ENCODE measurements around the gene GOT1. TPM values are rescaled to one million over a fixed set of nuclear protein-coding genes. Genes with fewer than 3 reads are reported as not detected.

GOT1 gene
- total RNA-seq, 1 donor from 2014 or later: 21.6 TPM

- no peak overlapping the region for H3K27ac Mint-ChIP-seq
- H3K27me3 Mint-ChIP-seq (ENCODE audit: low read depth): peaks cover 88% of the 10 kb centered on the region
- DNase-seq (ENCODE audit: low spot score in 2 of 2, unreplicated experiment in 2 of 2): no peak
- H3K4me1 Mint-ChIP-seq: peaks cover 2% of the 10 kb centered on the region
- no peak for TF ChIP-seq CTCF (IDR thresholded peaks at IDR 0.05; ENCODE audit: unreplicated experiment)
- H3K36me3 Mint-ChIP-seq: no peaks in the 10 kb centered on the region
- no peaks in the 10 kb centered on the region for H3K9me3 Mint-ChIP-seq
- no peak overlapping the region for H3K4me3 Mint-ChIP-seq
Observed at GRCh38 chr10:99451981-99452380, 21.6 kb upstream of the GOT1 start.

GRCh38 chr10:99451499-99451788 is 21.0 kb upstream of the GOT1 start:
- Mint-ChIP-seq H3K4me1 (peaks cover 2% of the 10 kb centered on the region), H3K9me3 (no peaks in the 10 kb centered on the region), H3K36me3 (no peaks in the 10 kb centered on the region), H3K27me3 (ENCODE audit: low read depth) (peaks cover 91% of the 10 kb centered on the region), H3K27ac (no peak overlapping the region), H3K4me3 (no peak overlapping the region)
- no peak for DNase-seq (ENCODE audit: low spot score in 2 of 2, unreplicated experiment in 2 of 2)
- no peak for TF ChIP-seq CTCF (IDR thresholded peaks at IDR 0.05; ENCODE audit: unreplicated experiment)

GRCh38 chr10:99450624-99451498 is 20.4 kb upstream of the GOT1 start:
- Mint-ChIP-seq H3K27ac (no peak overlapping the region), H3K9me3 (no peaks in the 10 kb centered on the region), H3K4me3 (no peak overlapping the region), H3K36me3 (no peaks in the 10 kb centered on the region), H3K27me3 (ENCODE audit: low read depth) (peaks cover 88% of the 10 kb centered on the region), H3K4me1 (peaks cover 2% of the 10 kb centered on the region)
- no peak for TF ChIP-seq CTCF (IDR thresholded peaks at IDR 0.05; ENCODE audit: unreplicated experiment)
- DNase-seq (ENCODE audit: low spot score in 2 of 2, unreplicated experiment in 2 of 2): no peak

- Mint-ChIP-seq H3K4me3 (no peak overlapping the region), H3K36me3 (no peaks in the 10 kb centered on the region), H3K4me1 (peaks cover 2% of the 10 kb centered on the region), H3K27ac (no peak overlapping the region), H3K9me3 (no peaks in the 10 kb centered on the region), H3K27me3 (ENCODE audit: low read depth) (peaks cover 87% of the 10 kb centered on the region)
- no peak for DNase-seq (ENCODE audit: low spot score in 2 of 2, unreplicated experiment in 2 of 2)
- no peak for TF ChIP-seq CTCF (IDR thresholded peaks at IDR 0.05; ENCODE audit: unreplicated experiment)
Observed at GRCh38 chr10:99450156-99450555, 19.7 kb upstream of the GOT1 start.

GRCh38 chr10:99449023-99449422 is 18.6 kb upstream of the GOT1 start:
- no peak for TF ChIP-seq CTCF (IDR thresholded peaks at IDR 0.05; ENCODE audit: unreplicated experiment)
- Mint-ChIP-seq H3K27ac (no peak overlapping the region), H3K36me3 (no peaks in the 10 kb centered on the region), H3K9me3 (no peaks in the 10 kb centered on the region), H3K27me3 (ENCODE audit: low read depth) (peaks cover 88% of the 10 kb centered on the region), H3K4me1 (peaks cover 2% of the 10 kb centered on the region), H3K4me3 (no peak overlapping the region)
- no peak for DNase-seq (ENCODE audit: low spot score in 2 of 2, unreplicated experiment in 2 of 2)

Data from mesothelial cell of epicardium (in vitro differentiated cells).